ENCODE data around the gene ECHDC1.

ECHDC1 gene

GRCh38 chr6:127290391-127291265, 52.8 kb downstream of the ECHDC1 start:
- DNase-seq: no peak

- DNase-seq: no peak
These were observed 53.5 kb downstream of the ECHDC1 start for GRCh38 chr6:127289934-127290333.

- no peak for DNase-seq
These were observed 54.7 kb downstream of the ECHDC1 start for GRCh38 chr6:127288705-127289104.

- DNase-seq: no peak
These were observed 61.2 kb downstream of the ECHDC1 start for GRCh38 chr6:127282184-127282583.

- DNase-seq: no peak
These were observed 63.6 kb downstream of the ECHDC1 start for GRCh38 chr6:127279815-127280214.

- DNase-seq: no peak
These were observed 65.2 kb downstream of the ECHDC1 start for GRCh38 chr6:127277878-127278843.

GRCh38 chr6:127276331-127276730, 67.1 kb downstream of the ECHDC1 start:
- DNase-seq: no peak

GRCh38 chr6:127273499-127273898, 69.9 kb downstream of the ECHDC1 start:
- no peak for DNase-seq

GRCh38 chr6:127272576-127272975, 70.8 kb downstream of the ECHDC1 start:
- no peak for DNase-seq

GRCh38 chr6:127267646-127268625, 75.5 kb downstream of the ECHDC1 start:
- peak; percentile 19 for DNase-seq

- peak; percentile 99 for DNase-seq
These were observed 76.3 kb downstream of the ECHDC1 start for GRCh38 chr6:127266892-127267645.

- DNase-seq: peak; percentile 100
These were observed 77.1 kb downstream of the ECHDC1 start, which contains the start of gene RNF146 for GRCh38 chr6:127266178-127266891. RNF146 (plus strand) TSS chr6:127266864; CDS start chr6:127280339, 13,475 bp downstream.

GRCh38 chr6:127263481-127263880, 79.9 kb downstream of the ECHDC1 start:
- no peak for DNase-seq

GRCh38 chr6:127262896-127263295, 80.5 kb downstream of the ECHDC1 start:
- DNase-seq: no peak

- no peak for DNase-seq
These were observed 88.1 kb downstream of the ECHDC1 start for GRCh38 chr6:127255286-127255685.

GRCh38 chr6:127249621-127250020, 93.8 kb downstream of the ECHDC1 start:
- DNase-seq: no peak

- DNase-seq: no peak
These were observed 96.0 kb downstream of the ECHDC1 start for GRCh38 chr6:127247114-127248096.

- DNase-seq: no peak
These were observed 99.9 kb downstream of the ECHDC1 start for GRCh38 chr6:127243501-127243900.
